Stimulated activated CD8-positive, alpha-beta memory T cell treated with anti-CD3 and anti-CD28 coated beads, Interleukin-15, amount 100 ng/mL, for 1 hour (primary cell): ENCODE results near the gene IGSF9B.

Source experiments
- DNase-seq: peaks from one replicate; pipeline ENCODE4 v3.0.0-alpha.2; 2020; ENCODE audit warnings: low read depth

The IGSF9B gene

GRCh38 chr11:133955945-133956421 lies 785 bp downstream of the IGSF9B start:
- no peak for DNase-seq

- no peak for DNase-seq
These were observed 1.5 kb downstream of the IGSF9B start for GRCh38 chr11:133955081-133955891.

DNA sequence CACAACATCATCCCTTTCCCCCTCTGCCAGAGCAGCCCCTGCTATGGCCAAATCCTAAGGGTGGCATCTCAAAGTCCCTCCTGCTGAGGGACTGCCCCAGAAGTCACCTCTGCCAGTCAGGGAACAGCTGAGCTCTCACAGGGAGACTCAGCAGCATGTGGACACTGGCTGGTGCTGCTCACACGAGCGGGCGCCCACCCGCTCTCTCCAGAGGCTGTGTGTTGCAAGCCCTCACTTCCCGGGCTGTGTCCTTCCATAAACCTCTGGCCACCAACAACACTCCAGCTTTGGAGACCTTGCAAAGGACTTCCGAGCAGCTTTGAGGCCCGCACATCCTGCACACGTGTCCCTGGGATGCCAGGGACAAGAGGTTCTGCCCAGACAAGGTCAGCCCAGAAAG lies 2.8 kb downstream of the IGSF9B start:
- DNase-seq: no peak

DNA sequence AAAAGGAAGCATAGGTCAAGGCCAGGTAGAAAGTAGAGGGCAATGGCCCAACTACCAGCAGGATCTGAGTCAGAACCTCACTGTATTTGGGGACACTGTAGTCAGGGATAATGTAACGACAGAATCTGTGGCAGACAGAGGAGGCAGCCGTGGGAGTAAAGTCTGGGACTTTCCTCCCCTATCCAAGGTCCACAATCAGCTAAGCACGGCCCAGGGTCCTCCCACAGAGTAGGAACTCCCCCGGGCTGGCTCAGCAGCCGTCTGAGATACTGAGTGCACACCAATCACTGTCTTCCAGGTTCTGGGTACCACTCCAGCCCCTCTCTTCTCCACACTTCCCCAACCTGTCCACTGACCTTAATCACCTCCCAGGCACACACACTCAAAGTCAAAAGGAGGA lies 3.2 kb downstream of the IGSF9B start:
- no peak for DNase-seq

- DNase-seq: no peak
These were observed 4.3 kb downstream of the IGSF9B start for GRCh38 chr11:133952199-133953190.

GRCh38 chr11:133951327-133952198 lies 5.2 kb downstream of the IGSF9B start:
- no peak for DNase-seq

DNA sequence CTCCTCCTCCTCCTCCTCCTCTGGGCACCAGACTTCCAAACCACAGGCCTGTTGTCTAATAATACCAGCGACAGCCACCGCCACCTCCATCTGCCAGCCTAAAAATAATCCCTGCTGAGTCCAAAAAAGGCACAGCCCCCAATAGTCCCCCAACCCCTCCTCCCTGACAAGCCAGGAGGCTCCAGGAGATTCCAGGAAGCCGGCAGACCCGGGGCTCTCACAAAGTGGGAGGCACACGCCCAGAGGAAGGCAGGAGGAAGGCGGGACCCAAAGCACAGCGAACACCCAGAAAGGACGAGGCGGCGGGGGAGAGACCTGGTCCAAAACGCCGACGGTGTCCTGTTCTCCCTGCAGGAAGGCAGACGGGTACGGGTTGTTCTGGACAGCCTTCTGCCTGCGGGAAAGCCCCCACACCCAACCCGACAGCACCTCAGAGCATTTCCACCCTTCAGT lies 5.9 kb downstream of the IGSF9B start:
- no peak for DNase-seq

GRCh38 chr11:133950421-133950820 lies 6.3 kb downstream of the IGSF9B start:
- DNase-seq: no peak

DNA sequence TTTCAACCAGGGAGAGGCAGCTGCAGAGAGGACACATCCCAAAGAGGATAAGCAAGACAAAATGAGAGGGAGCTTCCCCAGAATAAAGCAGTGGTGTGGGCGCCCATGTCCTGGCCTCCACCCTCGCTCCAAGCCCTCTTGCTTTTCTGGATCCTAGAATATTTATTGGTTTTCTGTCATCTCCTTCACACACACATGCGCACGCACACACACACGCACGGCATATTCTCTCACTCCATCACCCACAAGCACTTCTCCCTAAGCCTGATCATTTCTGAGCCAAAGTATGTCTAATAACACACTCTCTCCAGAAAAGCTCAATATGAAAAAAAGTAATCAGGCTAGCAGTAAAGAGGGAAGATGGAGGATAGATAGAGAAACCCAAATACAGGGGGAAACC lies 7.6 kb downstream of the IGSF9B start:
- no peak for DNase-seq

GRCh38 chr11:133948711-133949110 lies 8.1 kb downstream of the IGSF9B start:
- no peak for DNase-seq

GRCh38 chr11:133947321-133947756 lies 9.4 kb downstream of the IGSF9B start:
- no peak for DNase-seq

DNA sequence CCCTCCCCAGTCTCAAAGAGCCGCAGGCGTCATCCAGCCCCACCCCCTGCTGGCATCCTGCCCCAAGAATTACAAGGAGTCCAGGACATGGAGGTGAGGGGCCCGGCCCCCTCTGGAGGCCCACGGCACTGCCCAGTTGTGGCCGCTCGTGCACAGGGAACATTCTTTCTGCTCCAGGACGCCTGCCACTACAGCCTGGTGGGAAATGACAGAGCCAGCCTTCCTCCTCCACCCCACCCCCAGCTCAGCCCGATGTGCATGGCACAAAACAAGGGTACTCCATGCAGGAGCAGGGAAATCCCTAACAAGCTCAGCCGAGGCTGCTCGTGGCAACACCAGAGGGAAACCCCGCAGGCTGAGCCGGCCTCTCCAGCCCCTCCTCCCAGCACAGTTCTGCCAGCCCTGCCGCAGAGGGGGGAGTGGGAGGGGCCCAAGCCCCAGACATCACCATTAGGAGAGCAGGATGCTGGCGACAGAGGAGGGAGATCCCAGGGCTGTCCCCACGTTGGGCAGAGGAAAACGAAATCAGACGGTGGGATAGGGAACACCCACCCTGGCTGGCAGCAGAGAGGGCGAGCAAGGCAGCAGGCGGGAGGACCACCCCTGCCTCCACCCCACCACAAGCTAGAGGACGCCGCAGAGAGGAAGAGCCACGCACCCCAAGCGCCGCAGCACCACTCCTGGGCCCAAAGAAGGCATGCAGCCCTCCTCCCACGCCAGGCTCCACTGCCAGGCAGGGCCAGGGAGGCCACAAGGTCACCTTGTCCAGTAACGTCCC lies 10.0 kb downstream of the IGSF9B start:
- DNase-seq: no peak

DNA sequence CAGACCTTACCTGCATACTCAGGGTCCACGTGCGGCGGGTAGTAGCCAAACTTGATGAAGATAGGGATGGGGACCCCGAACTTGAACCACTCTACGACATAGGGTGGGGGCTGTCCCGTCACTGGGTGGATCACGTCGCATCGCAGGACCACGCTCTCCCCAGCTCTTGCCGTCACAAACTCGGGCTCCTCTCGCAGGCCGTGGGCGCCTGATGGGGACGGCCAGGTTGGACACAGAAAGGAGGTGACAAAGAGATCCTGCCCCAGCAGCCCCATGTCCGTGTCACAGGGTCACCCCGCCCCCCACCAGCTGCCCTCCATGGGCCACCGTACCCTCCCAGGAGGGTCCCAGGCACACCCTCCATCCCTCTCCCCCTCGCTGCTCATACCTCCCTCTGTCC lies 10.7 kb downstream of the IGSF9B start:
- DNase-seq: no peak

DNA sequence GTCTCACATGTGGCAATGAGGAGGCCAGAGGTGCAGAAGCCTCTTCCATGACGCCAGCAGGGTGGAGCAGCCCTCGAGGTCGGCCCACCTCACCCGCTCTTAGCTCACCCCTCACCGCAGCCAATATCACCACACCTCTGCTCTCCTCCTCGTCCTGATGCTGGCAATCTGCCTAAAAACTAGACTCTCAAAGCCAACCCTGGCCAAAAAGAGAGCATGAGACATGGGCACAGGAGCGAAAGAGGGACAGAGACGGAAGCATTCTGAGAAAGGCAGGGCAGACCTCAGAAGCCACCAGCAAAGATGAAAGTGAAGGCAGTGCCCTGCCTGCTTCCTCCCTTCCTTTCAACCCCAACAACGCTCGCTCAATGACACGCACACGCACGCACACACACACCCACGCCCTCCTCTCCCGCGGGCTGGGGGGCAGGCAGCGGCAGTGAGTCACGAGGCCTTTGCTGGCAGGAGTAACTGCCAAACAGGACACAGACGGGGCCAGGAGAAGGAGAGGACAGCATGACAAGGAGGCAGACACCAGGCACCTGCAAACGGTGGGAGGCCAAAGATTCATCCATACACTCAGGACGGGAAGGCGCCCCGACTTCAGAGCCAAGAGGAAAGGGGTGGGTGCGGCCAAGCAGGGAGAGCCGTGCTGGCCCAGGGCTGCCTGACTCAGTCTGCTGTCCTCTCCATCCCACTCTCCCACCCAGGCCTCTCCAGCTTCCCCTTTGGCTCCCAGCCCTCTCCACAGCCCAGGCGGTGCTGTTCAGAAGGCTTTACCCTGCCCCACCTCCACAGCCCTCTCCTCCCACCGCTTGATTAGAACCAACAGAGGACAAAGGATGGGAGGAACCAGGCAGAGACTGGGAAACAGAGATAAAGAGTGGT lies 11.4 kb downstream of the IGSF9B start:
- peak; percentile 56 for DNase-seq

DNA sequence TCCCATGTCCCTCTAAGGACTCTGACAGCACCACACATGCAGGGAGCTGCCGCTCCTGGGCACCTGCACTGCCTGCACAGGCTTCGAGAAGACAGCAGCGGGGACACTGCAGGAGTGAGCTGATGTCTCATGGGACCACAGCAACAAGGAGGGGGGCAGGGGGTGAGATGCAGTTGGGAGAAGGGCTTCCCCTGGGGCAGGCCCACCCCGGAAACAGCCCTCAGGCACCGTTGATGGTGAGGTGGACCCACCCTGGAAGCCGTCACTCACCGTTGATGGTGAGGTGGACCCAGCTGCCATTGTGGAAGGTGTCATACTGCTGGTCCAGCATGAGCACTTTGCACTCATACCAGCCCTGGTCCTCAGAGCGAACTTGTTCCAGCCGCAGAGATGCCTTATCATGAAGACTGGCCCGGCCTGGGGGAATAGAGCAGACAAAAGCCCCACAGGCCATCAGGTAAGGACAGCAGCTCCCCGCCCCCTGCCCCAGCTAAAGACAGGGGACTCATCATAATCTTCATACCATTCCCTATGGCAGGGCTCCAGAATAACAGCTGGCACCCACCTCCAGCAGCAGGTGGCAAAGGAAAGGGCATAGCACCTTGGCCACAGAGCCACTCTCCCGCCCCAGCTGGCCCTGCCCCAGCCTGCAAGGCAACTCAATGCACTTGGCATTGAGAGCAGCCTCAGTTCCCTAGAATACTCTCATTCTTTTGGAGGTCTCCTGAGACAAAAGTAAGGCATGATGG lies 12.6 kb downstream of the IGSF9B start:
- DNase-seq: no peak

GRCh38 chr11:133942577-133942976 lies 14.2 kb downstream of the IGSF9B start:
- DNase-seq: no peak

DNA sequence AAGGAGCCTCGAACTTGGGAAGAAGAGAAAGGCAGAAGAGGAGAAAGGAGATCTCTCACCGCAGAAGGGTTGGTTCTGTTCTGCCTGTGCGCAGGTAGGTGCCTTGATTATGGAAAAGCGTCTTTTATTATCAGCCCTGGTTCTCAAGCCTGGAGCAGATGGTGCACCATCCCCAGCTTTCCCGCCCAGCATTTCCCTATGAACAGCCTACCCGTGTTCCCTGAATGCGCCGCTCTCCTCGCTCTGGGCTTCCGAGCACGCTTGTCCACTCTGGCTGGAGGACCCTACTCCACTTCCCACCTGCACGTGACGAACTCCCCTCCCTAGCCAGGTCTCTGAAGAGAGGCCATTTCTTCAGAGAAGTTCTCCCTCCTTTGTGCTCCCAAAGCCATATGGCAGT lies 15.2 kb downstream of the IGSF9B start:
- DNase-seq: no peak

DNA sequence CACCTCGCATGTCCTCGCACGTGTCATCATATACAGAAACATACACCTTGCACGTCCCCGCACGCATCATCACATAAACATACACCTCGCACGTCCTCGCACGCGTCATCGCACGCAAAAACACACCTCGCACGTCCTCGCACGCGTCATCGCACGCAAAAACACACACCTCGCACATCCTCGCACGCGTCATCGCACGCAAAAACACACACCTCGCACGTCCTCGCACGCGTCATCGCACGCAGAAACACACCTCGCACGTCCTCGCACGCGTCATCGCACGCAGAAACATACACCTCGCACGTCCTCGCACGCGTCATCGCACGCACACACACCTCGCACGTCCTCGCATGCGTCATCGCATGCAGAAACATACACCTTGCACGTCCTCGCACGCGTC lies 16.7 kb downstream of the IGSF9B start:
- no peak for DNase-seq

DNA sequence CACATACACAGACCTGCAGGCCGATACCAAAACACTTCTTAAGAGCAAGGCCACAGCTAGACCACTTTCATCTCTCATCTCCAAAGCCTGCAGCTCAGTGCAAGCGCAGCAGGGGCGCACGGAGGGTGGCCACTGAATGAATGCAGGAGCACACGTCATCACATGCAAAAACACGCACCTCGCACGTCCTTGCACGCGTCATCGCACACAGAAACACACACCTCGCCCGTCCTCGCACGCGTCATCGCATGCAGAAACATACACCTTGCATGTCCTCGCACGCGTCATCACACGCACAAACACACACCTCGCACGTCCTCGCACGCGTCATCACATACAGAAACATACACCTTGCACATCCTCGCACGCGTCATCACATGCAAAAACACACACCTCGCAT lies 17.2 kb downstream of the IGSF9B start:
- DNase-seq: no peak
